GM12891 (cell line): ENCODE data around the gene ELFN1.

Experiments used
- DNase-seq: peaks from one replicate; pipeline ENCODE4 v3.0.0; 2011; ENCODE audit warnings: low spot score; ENCODE audit not compliant: insufficient read length
- FAIRE-seq: peaks from 2 replicates; lab custom pipeline; 2011; peaks lifted over from hg19 to GRCh38; lab: Jason Lieb, UNC
- PAX5 ChIP-seq: IDR thresholded peaks from 2 replicates; pipeline ENCODE4 v1.6.1; 2011; ENCODE audit warnings: low read length, moderate library complexity, mild to moderate bottlenecking; ENCODE audit not compliant: insufficient read depth, severe bottlenecking
- POLR2A ChIP-seq: IDR thresholded peaks from 2 replicates; pipeline ENCODE4 v1.6.1; 2011; ENCODE audit warnings: low read depth, low read length, control low read depth
- POLR2AphosphoS5 ChIP-seq: IDR thresholded peaks from 2 replicates; pipeline ENCODE4 v1.6.1; 2011; ENCODE audit warnings: low read depth, low read length, control low read depth
- POU2F2 ChIP-seq: IDR thresholded peaks from 2 replicates; pipeline ENCODE4 v1.6.1; 2011; ENCODE audit warnings: low read depth, mild to moderate bottlenecking, control low read depth, low read length, moderate library complexity
- SPI1 ChIP-seq: IDR thresholded peaks from 2 replicates; pipeline ENCODE4 v1.6.1; 2011; ENCODE audit warnings: low read depth, low read length, control low read depth
- TAF1 ChIP-seq: IDR thresholded peaks from 2 replicates; pipeline ENCODE4 v1.6.1; 2011; ENCODE audit warnings: low read depth, low read length, control low read depth

The ELFN1 gene

DNA sequence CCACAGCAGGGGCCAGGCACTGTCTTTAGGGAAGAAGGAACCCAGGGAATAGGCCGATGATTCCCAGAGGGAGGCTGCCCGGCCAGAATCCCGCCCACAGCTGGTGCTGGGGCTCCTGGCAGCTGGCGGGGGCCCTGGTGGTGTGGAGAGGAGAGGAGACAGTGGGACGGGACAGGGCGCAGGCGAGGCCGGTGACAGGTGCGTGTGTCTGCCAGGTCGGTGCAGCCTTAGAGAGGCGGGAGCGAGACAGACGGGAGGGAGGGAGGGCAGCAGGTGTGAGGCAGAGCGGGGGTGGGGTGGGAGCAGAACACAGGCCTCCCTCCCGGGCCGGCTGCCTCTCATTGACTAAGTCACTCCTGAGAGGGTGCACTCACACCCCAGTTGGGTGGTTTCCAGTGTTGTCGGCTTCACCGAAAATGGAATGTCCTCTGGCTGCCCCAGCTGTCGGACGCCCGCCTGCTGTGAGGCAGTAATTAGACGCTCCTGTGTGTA is 55.2 kb downstream of the ELFN1 start:
- TF ChIP-seq POLR2A: no peak
- TF ChIP-seq POU2F2: no peak
- TF ChIP-seq PAX5: no peak
- TF ChIP-seq SPI1: no peak
- TF ChIP-seq TAF1: no peak
- TF ChIP-seq POLR2AphosphoS5: no peak
- no peak for FAIRE-seq
- DNase-seq: no peak

DNA sequence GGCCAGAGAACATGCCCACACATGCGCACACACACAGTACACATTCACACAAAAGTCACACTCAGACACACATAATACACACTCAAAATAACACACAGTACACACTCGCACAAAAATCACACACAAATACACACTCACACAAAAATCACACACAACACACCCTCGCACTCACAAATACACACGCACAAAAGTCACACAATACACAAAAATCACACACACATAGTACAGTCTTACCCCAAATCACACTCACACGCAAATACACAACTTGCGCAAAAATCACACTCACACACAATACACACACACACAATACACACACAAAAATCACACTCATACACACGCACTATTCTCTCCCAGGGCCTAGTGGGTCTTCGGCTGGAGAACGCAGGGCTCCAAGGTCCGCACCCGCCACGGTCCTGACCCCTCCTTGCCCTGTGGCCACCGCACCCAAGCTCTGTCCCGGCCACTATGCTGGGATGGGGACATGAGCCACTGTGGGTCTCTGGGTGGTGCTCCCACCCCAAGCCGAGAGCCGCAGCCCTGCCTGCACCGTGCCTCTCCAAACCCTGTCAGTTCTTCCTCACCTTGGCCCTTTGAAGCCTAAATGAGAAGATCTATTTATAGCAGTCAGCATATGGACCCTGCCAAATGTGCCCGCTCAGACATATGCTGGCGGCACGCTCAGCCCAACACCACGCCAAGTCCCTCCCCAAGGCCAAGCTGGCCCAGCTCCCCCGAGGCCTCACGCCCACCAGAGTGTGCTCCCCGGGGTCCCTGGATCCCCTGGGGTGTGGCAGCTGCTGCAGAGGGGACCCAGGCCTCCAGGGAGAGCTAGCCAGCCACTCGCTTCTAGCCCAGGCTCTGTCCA is 55.9 kb downstream of the ELFN1 start:
- FAIRE-seq: no peak

GRCh38 chr7:1727079-1727478 is 57.0 kb downstream of the ELFN1 start:
- TF ChIP-seq SPI1 (no peak), POLR2A (no peak), TAF1 (no peak), POU2F2 (no peak), PAX5 (no peak), POLR2AphosphoS5 (no peak)
- DNase-seq (no peak), FAIRE-seq (no peak)

More for the DNA sequence above, 55.9 kb downstream of the ELFN1 start:
- TF ChIP-seq TAF1 (no peak), POU2F2 (no peak)
- no peak for DNase-seq

- no peak for FAIRE-seq
- DNase-seq: no peak
- TF ChIP-seq POLR2AphosphoS5 (no peak), POU2F2 (no peak), PAX5 (no peak), POLR2A (no peak), SPI1 (no peak), TAF1 (no peak)
Observed at GRCh38 chr7:1727812-1728570, 57.9 kb downstream of the ELFN1 start.

- FAIRE-seq (no peak), DNase-seq (no peak)
- no peak for TF ChIP-seq TAF1
- TF ChIP-seq SPI1: no peak
- no peak for TF ChIP-seq PAX5
- TF ChIP-seq POU2F2: no peak
- TF ChIP-seq POLR2AphosphoS5: no peak
- no peak for TF ChIP-seq POLR2A
Observed at GRCh38 chr7:1729183-1729582, 59.1 kb downstream of the ELFN1 start.

GRCh38 chr7:1729773-1730172 is 59.7 kb downstream of the ELFN1 start:
- no peak for FAIRE-seq
- no peak for TF ChIP-seq PAX5
- TF ChIP-seq SPI1: no peak
- no peak for TF ChIP-seq POU2F2
- TF ChIP-seq TAF1: no peak
- no peak for TF ChIP-seq POLR2AphosphoS5
- TF ChIP-seq POLR2A: no peak
- DNase-seq: no peak

- FAIRE-seq (no peak), DNase-seq (no peak)
- no peak for TF ChIP-seq PAX5
- TF ChIP-seq POU2F2: no peak
- TF ChIP-seq POLR2AphosphoS5: no peak
- no peak for TF ChIP-seq TAF1
- no peak for TF ChIP-seq POLR2A
- TF ChIP-seq SPI1: no peak
Observed at GRCh38 chr7:1732072-1732471, 62.0 kb downstream of the ELFN1 start.

DNA sequence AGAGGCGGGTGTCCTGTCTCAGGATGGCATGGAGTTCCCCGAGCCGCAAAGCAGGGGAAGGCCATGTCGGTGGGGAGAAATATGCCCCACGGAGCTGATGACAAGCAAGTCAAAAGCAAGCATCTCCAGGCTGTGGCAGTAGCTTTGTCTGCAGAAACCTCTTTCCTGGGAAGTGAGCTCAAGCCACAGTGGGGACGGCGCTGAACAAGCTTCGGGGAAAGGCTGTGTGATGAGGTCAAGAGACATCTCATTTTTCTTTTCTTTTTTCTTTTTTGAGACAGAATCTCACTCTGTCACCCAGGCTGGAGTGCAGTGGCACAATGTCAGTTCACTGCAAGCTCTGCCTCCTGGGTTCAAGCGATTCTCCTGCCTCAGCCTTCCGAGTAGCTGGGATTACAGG is 62.6 kb downstream of the ELFN1 start:
- FAIRE-seq (no peak), DNase-seq (no peak)
- no peak for TF ChIP-seq TAF1
- TF ChIP-seq POLR2AphosphoS5: no peak
- TF ChIP-seq POU2F2: no peak
- no peak for TF ChIP-seq PAX5
- no peak for TF ChIP-seq POLR2A
- TF ChIP-seq SPI1: no peak

GRCh38 chr7:1733206-1733907 is 63.3 kb downstream of the ELFN1 start:
- TF ChIP-seq SPI1 (no peak), TAF1 (no peak), POLR2AphosphoS5 (no peak), PAX5 (no peak), POLR2A (no peak), POU2F2 (no peak)
- FAIRE-seq (no peak), DNase-seq (no peak)
